H9 (cell line): ENCODE results near the gene IGFALS. TPM values are rescaled to one million over a fixed set of nuclear protein-coding genes. Genes with fewer than 3 reads are reported as not detected.

Experiments used
- DNase-seq: peaks from one replicate; pipeline ENCODE4 v3.0.0-alpha.2; 2017
- H2AFZ ChIP-seq: one replicate; pipeline ENCODE4 v1.6.1; 2013; ENCODE audit warnings: mild to moderate bottlenecking, low read length, control low read depth, moderate library complexity
- H2AK5ac ChIP-seq: 2 replicates; pipeline ENCODE4 v1.6.1; 2013; ENCODE audit warnings: low read length, control low read depth, mixed read lengths; ENCODE audit not compliant: insufficient read length
- H2BK120ac ChIP-seq: one replicate; pipeline ENCODE4 v1.6.1; 2013; ENCODE audit warnings: low read depth, mild to moderate bottlenecking, low read length, control low read depth, inconsistent platforms; ENCODE audit not compliant: poor library complexity, severe bottlenecking
- H2BK12ac ChIP-seq: 2 replicates; pipeline ENCODE4 v1.6.1; 2013; ENCODE audit warnings: low read length, control low read depth, mixed read lengths, low read depth; ENCODE audit not compliant: insufficient read length
- H2BK15ac ChIP-seq: 2 replicates; pipeline ENCODE4 v1.6.1; 2013; ENCODE audit warnings: low read depth, low read length, control low read depth
- H2BK20ac ChIP-seq: one replicate; pipeline ENCODE4 v1.6.1; 2013; ENCODE audit warnings: low read depth, mild to moderate bottlenecking, low read length, control low read depth, inconsistent platforms; ENCODE audit not compliant: poor library complexity, severe bottlenecking
- H2BK5ac ChIP-seq: 2 replicates; pipeline ENCODE4 v1.6.1; 2013; ENCODE audit warnings: low read length, control low read depth, mixed read lengths; ENCODE audit not compliant: insufficient read length
- H3K14ac ChIP-seq: 2 replicates; pipeline ENCODE4 v1.6.1; 2013; ENCODE audit warnings: low read length, control low read depth; ENCODE audit not compliant: insufficient read depth
- H3K18ac ChIP-seq: 2 replicates; pipeline ENCODE4 v1.6.1; 2013; ENCODE audit warnings: low read depth, mild to moderate bottlenecking, mixed read lengths, low read length, control low read depth; ENCODE audit not compliant: insufficient read length
- H3K23ac ChIP-seq: 2 replicates; pipeline ENCODE4 v1.6.1; 2013; ENCODE audit warnings: low read length, control low read depth, mixed read lengths, low read depth; ENCODE audit not compliant: insufficient read length
- H3K23me2 ChIP-seq: 2 replicates; pipeline ENCODE4 v1.6.1; 2013; ENCODE audit warnings: low read depth, mild to moderate bottlenecking, mixed read lengths, low read length, control low read depth; ENCODE audit not compliant: insufficient read length, poor library complexity, severe bottlenecking
- H3K27ac ChIP-seq: 2 replicates; pipeline ENCODE4 v1.5.1; 2013; ENCODE audit warnings: low read length, control low read depth, mixed read lengths, low read depth; ENCODE audit not compliant: insufficient read length
- H3K27me3 ChIP-seq: 2 replicates; pipeline ENCODE4 v1.6.1; 2013; ENCODE audit warnings: low read length, control low read depth, inconsistent platforms; ENCODE audit not compliant: insufficient read depth
- H3K4ac ChIP-seq: 2 replicates; pipeline ENCODE4 v1.6.1; 2013; ENCODE audit warnings: low read depth, mild to moderate bottlenecking, control low read depth, inconsistent platforms, low read length, moderate library complexity
- H3K4me1 ChIP-seq: 2 replicates; pipeline ENCODE4 v1.6.1; 2013; ENCODE audit warnings: low read length, control low read depth, inconsistent platforms; ENCODE audit not compliant: insufficient read depth
- H3K4me2 ChIP-seq: 2 replicates; pipeline ENCODE4 v1.6.1; 2013; ENCODE audit warnings: low read length, control low read depth, mixed read lengths; ENCODE audit not compliant: insufficient read length, insufficient read depth
- H3K56ac ChIP-seq: 2 replicates; pipeline ENCODE4 v1.6.1; 2013; ENCODE audit warnings: low read depth, mild to moderate bottlenecking, mixed read lengths, low read length, control low read depth; ENCODE audit not compliant: insufficient read length
- H3K79me1 ChIP-seq: 2 replicates; pipeline ENCODE4 v1.6.1; 2013; ENCODE audit warnings: low read depth, mild to moderate bottlenecking, moderate library complexity, low read length, control low read depth, inconsistent platforms; ENCODE audit not compliant: insufficient read depth, poor library complexity, severe bottlenecking
- H3K79me2 ChIP-seq: 2 replicates; pipeline ENCODE4 v1.6.1; 2013; ENCODE audit warnings: low read length, control low read depth, inconsistent platforms; ENCODE audit not compliant: insufficient read depth
- H3K9ac ChIP-seq: 2 replicates; pipeline ENCODE4 v1.6.1; 2013; ENCODE audit warnings: low read length, control low read depth, mixed read lengths; ENCODE audit not compliant: insufficient read length; ENCODE audit errors: extremely low read depth
- H3K9me3 ChIP-seq: one replicate; pipeline ENCODE4 v1.6.1; 2013; ENCODE audit warnings: low read depth, low read length, inconsistent platforms; ENCODE audit not compliant: control insufficient read depth
- H3T11ph ChIP-seq: one replicate; pipeline ENCODE4 v1.6.1; 2013; ENCODE audit warnings: mild to moderate bottlenecking, low read length, control low read depth, inconsistent platforms
- H4K20me1 ChIP-seq: one replicate; pipeline ENCODE4 v1.6.1; 2013; ENCODE audit not compliant: control insufficient read depth, insufficient read length, insufficient read depth
- H4K5ac ChIP-seq: 2 replicates; pipeline ENCODE4 v1.6.1; 2013; ENCODE audit warnings: low read depth, mild to moderate bottlenecking, mixed read lengths, low read length, control low read depth; ENCODE audit not compliant: insufficient read length
- H4K8ac ChIP-seq: replicated peaks from 2 replicates; pipeline ENCODE4 v1.6.1; 2013; ENCODE audit warnings: low read length, control low read depth, mixed read lengths, low read depth; ENCODE audit not compliant: insufficient read length
- H4K91ac ChIP-seq: 2 replicates; pipeline ENCODE4 v1.6.1; 2013; ENCODE audit warnings: low read depth, mild to moderate bottlenecking, moderate library complexity, mixed read lengths, low read length, control low read depth; ENCODE audit not compliant: insufficient read length
- H3K27ac Mint-ChIP-seq, 3 experiments: 2 replicates in 2 of 3; 3 replicates in 1 of 3; pipeline ENCODE4 v1.8.0; 2020 to 2021; ENCODE audit warnings: mixed read lengths in 3 of 3, mild to moderate bottlenecking in 1 of 3, moderate library complexity in 1 of 3
- H3K27me3 Mint-ChIP-seq: 2 replicates; pipeline ENCODE4 v1.8.0; 2021; ENCODE audit warnings: low read depth, mild to moderate bottlenecking, moderate library complexity, mixed read lengths
- H3K36me3 Mint-ChIP-seq, 3 experiments: 2 replicates in 2 of 3; 3 replicates in 1 of 3; pipeline ENCODE4 v1.8.0; 2020 to 2021; ENCODE audit warnings: low read depth in 3 of 3, mixed read lengths in 3 of 3; ENCODE audit not compliant: insufficient read depth in 1 of 3
- H3K4me1 Mint-ChIP-seq, 2 experiments: 2 replicates each; pipeline ENCODE4 v1.8.0; 2020; ENCODE audit warnings: mixed read lengths in 2 of 2
- H3K4me3 Mint-ChIP-seq, 2 experiments: 2 replicates in 1 of 2; 3 replicates in 1 of 2; pipeline ENCODE4 v1.8.0; 2020 to 2021; ENCODE audit warnings: mild to moderate bottlenecking in 2 of 2, mixed read lengths in 2 of 2, moderate library complexity in 1 of 2
- H3K9me3 Mint-ChIP-seq, 2 experiments: 2 replicates in 1 of 2; 3 replicates in 1 of 2; pipeline ENCODE4 v1.8.0; 2020; ENCODE audit warnings: mild to moderate bottlenecking in 2 of 2, mixed read lengths in 2 of 2, moderate library complexity in 1 of 2
- CTCF ChIP-seq: fragments of 200-600 bp; sonication (generic); conservative IDR thresholded peaks from 3 replicates; pipeline ENCODE4 v1.8.0; 2021; ENCODE audit warnings: antibody characterized with exemption, mild to moderate bottlenecking
- WGBS: extraction: QIAGEN DNeasy Blood & Tissue Kit; methylation state at CpG from one replicate; pipeline ENCODE4 v1.1.7; 2013; ENCODE audit warnings: missing lambda C conversion rate, low lambda C conversion rate, mixed read lengths; ENCODE audit not compliant: insufficient read length; ENCODE audit errors: extremely low coverage; 5-methylcytosine and 5-hydroxymethylcytosine counted together
- total RNA-seq: library from RNA; stranded (reverse); gene quantifications from 2 replicates; pipeline ENCODE4 v1.2.1, GENCODE V29; 2021

Gene IGFALS
- total RNA-seq, 1 experiment from 2014 or later: not detected

- H3K4me2 ChIP-seq: no peak overlapping the region
- no peaks in the 10 kb centered on the region for H3K27me3 Mint-ChIP-seq
- no peaks in the 10 kb centered on the region for H3K9me3 Mint-ChIP-seq
- no peak overlapping the region for H3K9ac ChIP-seq
- no peak overlapping the region for H3K27ac ChIP-seq
- no peak overlapping the region; a peak in 1 of 5 replicates for H3K4me3 Mint-ChIP-seq
- no peaks in the 10 kb centered on the region for H4K20me1 ChIP-seq
- no peak overlapping the region for H2BK12ac ChIP-seq
- H4K8ac ChIP-seq: no peak overlapping the region
- H4K5ac ChIP-seq: no peak overlapping the region
- no peak overlapping the region for H3K27ac Mint-ChIP-seq
- no peak overlapping the region for H3K4ac ChIP-seq
- H3K18ac ChIP-seq: no peak overlapping the region
- no peak overlapping the region for H3K23ac ChIP-seq
- no peak overlapping the region for H2BK120ac ChIP-seq
- H3K4me1 ChIP-seq: no peaks in the 10 kb centered on the region
- no peak overlapping the region for H2BK5ac ChIP-seq
- no peak overlapping the region for H2BK20ac ChIP-seq
- H3T11ph ChIP-seq: no peak overlapping the region
- H3K14ac ChIP-seq: no peak overlapping the region
- no peak overlapping the region for H2AK5ac ChIP-seq
- H3K56ac ChIP-seq: no peak overlapping the region
- H4K91ac ChIP-seq: no peak overlapping the region
- WGBS: no CpG with 5 or more reads among the region's 15 CpGs
- H2AFZ ChIP-seq: no peak overlapping the region
- TF ChIP-seq CTCF: no peak
- H3K36me3 Mint-ChIP-seq: peaks cover 5 to 19% (median 11%) of the 10 kb centered on the region in 3 experiments; a peak in 6 of 7 replicates
- no peaks in the 10 kb centered on the region for H3K9me3 ChIP-seq
- no peaks in the 10 kb centered on the region for H3K4me1 Mint-ChIP-seq
- H3K23me2 ChIP-seq: peaks cover 3% of the 10 kb centered on the region
- no peaks in the 10 kb centered on the region for H3K79me2 ChIP-seq
- no peak for DNase-seq
- H3K27me3 ChIP-seq: no peaks in the 10 kb centered on the region
- H3K79me1 ChIP-seq: no peaks in the 10 kb centered on the region
- H2BK15ac ChIP-seq: no peak overlapping the region
Measured at GRCh38 chr16:1760911-1761310, 32.6 kb downstream of the IGFALS start.
